ENCODE measurements around the gene LRRN4CL. TPM values are rescaled to one million over a fixed set of nuclear protein-coding genes. Genes with fewer than 3 reads are reported as not detected.
"Not testable (repeated sequence)": the region's sequence is repeated elsewhere in the genome, so short reads cannot be mapped to it uniquely, and the experiment has no call there.

LRRN4CL gene
- total and polyA plus RNA-seq, 2 of the 4 experiments (the other 2 are of a cell fraction): 0.36 to 0.84 TPM

DNA sequence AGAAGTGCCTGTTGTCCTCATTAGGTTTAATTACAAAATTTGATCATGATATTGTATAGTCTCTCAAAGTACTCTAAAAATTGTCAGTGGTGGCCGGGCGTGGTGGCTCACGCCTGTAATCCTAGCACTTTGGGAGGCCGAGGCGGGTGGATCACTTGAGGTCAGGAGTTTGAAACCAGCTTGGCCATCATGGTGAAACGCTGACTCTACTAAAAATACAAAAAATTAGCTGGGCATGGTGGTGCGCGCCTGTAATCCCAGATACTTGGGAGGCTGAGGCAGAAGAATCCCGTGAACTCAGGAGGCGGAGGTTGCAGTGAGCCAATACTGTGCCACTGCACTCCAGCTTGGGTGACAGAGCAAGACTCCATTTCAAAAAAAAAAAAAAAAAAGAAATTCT is 13.9 kb downstream of the LRRN4CL start:
- BruUV-seq (replicated peaks); intact Hi-C loops (cut with micrococcal nuclease); H3K9me3 ChIP-seq (ENCODE audit: control insufficient read depth, insufficient read depth, low read length); H3K4me1 ChIP-seq (ENCODE audit: control insufficient read depth, insufficient read depth, low read length); CTCF ChIA-PET; H4K5ac ChIP-seq (ENCODE audit: low read depth, low read length); H4K91ac ChIP-seq (ENCODE audit: insufficient read depth, low read depth, low read length); H2AK5ac ChIP-seq (ENCODE audit: low read depth, low read length); H3K9me1 ChIP-seq (ENCODE audit: insufficient read depth, low read length); H2BK120ac ChIP-seq (ENCODE audit: low read depth, low read length); dilution Hi-C loops (cut with HindIII; ENCODE audit: low sequenced_read_pairs, unreplicated experiment); H2BK5ac ChIP-seq (ENCODE audit: low read depth, low read length, poor library complexity, severe bottlenecking); H2AK9ac ChIP-seq (replicated peaks; ENCODE audit: low read depth, low read length, poor library complexity); H3K18ac ChIP-seq (ENCODE audit: low read depth, low read length); H2BK20ac ChIP-seq (ENCODE audit: low read depth, low read length); H3K27ac ChIP-seq (ENCODE audit: insufficient read depth, low read length); ATAC-seq (ENCODE audit: low read depth); H3K4me2 ChIP-seq (ENCODE audit: low read depth, low read length); H3K9ac ChIP-seq (ENCODE audit: low read depth, low read length); H3K14ac ChIP-seq (replicated peaks; ENCODE audit: low read depth, low read length); DNase-seq; H4K20me1 ChIP-seq (ENCODE audit: insufficient read depth, low read length); in situ Hi-C loops (cut with MboI; ENCODE audit: low sequenced_read_pairs); H3K4me3 ChIP-seq (ENCODE audit: insufficient read depth, low read depth, low read length); H3K23ac ChIP-seq (ENCODE audit: low read depth, low read length); H3K4ac ChIP-seq (ENCODE audit: low read depth, low read length); H4K8ac ChIP-seq (ENCODE audit: low read depth in 2 of 2, low read length in 2 of 2); H2AFZ ChIP-seq (replicated peaks; ENCODE audit: low read length, poor library complexity); H2BK15ac ChIP-seq (ENCODE audit: low read depth, low read length); H3K27me3 ChIP-seq (ENCODE audit: control insufficient read depth, insufficient read depth, low read length); H3K56ac ChIP-seq (ENCODE audit: extremely low read depth, insufficient read depth, low read length): not testable (repeated sequence)
- WGBS, 2 experiments (ENCODE audit: extremely low coverage in 2 of 2, insufficient read length in 1 of 2): 94% methylated on average over 6 of the region's 10 CpGs; no CpG with 5 or more reads in 1 of the 2 experiments
- peaks cover 18 to 52% of the 10 kb centered on the region in 2 experiments; a peak in 3 of 4 replicates for H3K79me1 ChIP-seq (ENCODE audit: low read depth in 1 of 2, low read length in 2 of 2)
- H3K36me3 ChIP-seq (ENCODE audit: control insufficient read depth, insufficient read depth, low read length): peaks cover 19% of the 10 kb centered on the region
- POLR2A ChIA-PET (ENCODE audit: unreplicated experiment): interaction anchor here (0.6 kb wide), 1 partner anchor 44 kb away, joined by 6 read pairs; no protein-coding TSS in a partner anchor
